ENCODE results near the gene ITLN2.

GRCh38 chr1:161000736-161001480 lies 46.3 kb upstream of the ITLN2 start:
- no peak for TF ChIP-seq CTCF (IDR thresholded peaks at IDR 0.05)
- no peak for TF ChIP-seq EP300 (IDR thresholded peaks at IDR 0.05)
- no peak for TF ChIP-seq POLR2A (IDR thresholded peaks at IDR 0.05)

Data from tibial nerve (tissue), 4 donors.